GM20431 (cell line): ENCODE results near the gene ALKBH4.
"Not testable (repeated sequence)": the region's sequence is repeated elsewhere in the genome, so short reads cannot be mapped to it uniquely, and the experiment has no call there.

Source experiments
- in situ Hi-C: fragments of 300-500 bp; cut with MseI, MboI; formaldehyde crosslinking; loops from one replicate; pipeline ENCODE4 v1.15.0; 2020; ENCODE audit warnings: low sequenced_read_pairs; ENCODE audit not compliant: unreplicated experiment

ALKBH4 gene

GRCh38 chr7:102479209-102479584 lies 14.5 kb upstream of the ALKBH4 start:
- in situ Hi-C loops = not testable (repeated sequence)

GRCh38 chr7:102478314-102479208 lies 13.9 kb upstream of the ALKBH4 start, which contains the start of gene POLR2J:
TSS of gene POLR2J (minus strand) at chr7:102478922. CDS start at chr7:102478860, 62 bp downstream.
- in situ Hi-C loops = not testable (repeated sequence)

- in situ Hi-C loops = not testable (repeated sequence)
Observed at GRCh38 chr7:102474736-102475435, 10.2 kb upstream of the ALKBH4 start.

- in situ Hi-C loops = not testable (repeated sequence)
Observed at GRCh38 chr7:102474116-102474515, 9.5 kb upstream of the ALKBH4 start.

GRCh38 chr7:102473271-102473991 lies 8.8 kb upstream of the ALKBH4 start:
- in situ Hi-C loops = no loop called here

- in situ Hi-C loops = no loop called here
Observed at GRCh38 chr7:102472126-102473041, 7.7 kb upstream of the ALKBH4 start.

- in situ Hi-C loops = no loop called here
Observed at GRCh38 chr7:102471791-102472125, 7.1 kb upstream of the ALKBH4 start.

- in situ Hi-C loops = no loop called here
Observed at GRCh38 chr7:102469972-102470825, 5.5 kb upstream of the ALKBH4 start.

GRCh38 chr7:102469351-102469971 lies 4.8 kb upstream of the ALKBH4 start:
- in situ Hi-C loops = no loop called here

GRCh38 chr7:102468478-102469350 lies 4.1 kb upstream of the ALKBH4 start:
- in situ Hi-C loops = no loop called here

- in situ Hi-C loops = no loop called here
Observed at GRCh38 chr7:102467581-102468477, 3.2 kb upstream of the ALKBH4 start.

GRCh38 chr7:102466097-102466496 lies 1.4 kb upstream of the ALKBH4 start:
- in situ Hi-C loops = no loop called here

GRCh38 chr7:102463841-102464576 lies 654 bp downstream of the ALKBH4 start:
- in situ Hi-C loops = no loop called here

- in situ Hi-C loops = no loop called here
Observed at GRCh38 chr7:102460467-102460866, 4.2 kb downstream of the ALKBH4 start.

- in situ Hi-C loops = no loop called here
Observed at GRCh38 chr7:102459221-102459844, 5.3 kb downstream of the ALKBH4 start.
